Putamen (tissue), 1 donor: ENCODE measurements around the gene PCBD1.

Experiments used
- DNase-seq: peaks from one replicate; pipeline ENCODE4 v3.0.0-alpha.2; 2016; ENCODE audit warnings: low spot score

PCBD1 gene

DNA sequence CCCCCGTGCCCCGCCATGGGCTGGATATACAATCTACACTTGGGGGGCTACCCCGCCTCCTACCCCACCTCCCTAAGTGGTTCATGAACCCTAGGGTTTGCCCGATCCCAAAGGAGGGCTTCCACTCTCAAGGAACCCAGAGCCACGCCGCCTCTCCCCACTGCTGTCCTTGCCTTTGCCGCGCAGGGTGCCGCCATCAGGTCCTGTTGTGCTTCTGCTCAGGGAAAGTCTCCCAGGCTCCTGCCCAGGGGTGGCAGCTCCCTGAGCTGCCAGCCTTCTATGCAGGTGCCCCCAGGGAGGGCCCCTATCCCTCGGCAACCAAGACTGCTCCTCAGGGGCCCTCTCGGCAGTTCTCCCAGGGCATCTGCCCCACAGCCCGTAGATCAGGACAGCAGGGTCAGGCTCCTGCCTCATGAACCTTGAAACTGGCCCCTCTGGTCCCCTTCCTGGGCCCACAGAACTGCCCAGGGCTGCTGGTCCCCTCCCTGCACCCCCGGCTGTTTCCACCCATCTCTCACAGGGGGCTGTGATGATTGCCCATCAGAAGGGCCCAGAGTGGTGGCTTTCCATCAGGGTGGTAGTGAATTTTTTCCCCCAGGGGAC, 13.0 kb upstream of the PCBD1 start:
- DNase-seq: no peak

DNA sequence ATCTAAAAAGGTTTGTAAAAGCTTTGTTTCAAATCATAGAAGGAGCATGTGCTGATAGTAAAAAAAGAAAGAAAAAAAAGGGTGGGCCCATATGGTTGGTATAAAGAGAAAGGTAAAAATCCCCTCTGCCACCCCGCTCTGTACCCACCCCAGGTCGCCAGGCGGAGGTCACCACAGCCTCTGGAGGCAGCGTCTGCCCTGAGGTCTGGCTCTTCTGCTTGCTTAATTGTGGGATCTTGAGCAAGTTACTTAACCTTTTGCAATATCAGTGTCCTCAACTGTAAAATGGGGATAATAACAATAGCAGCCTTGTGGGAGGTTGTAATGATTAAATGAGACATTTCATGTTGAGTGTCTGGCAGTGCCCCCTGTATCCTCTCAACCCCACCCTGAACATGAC, 10.7 kb upstream of the PCBD1 start:
- no peak for DNase-seq

DNA sequence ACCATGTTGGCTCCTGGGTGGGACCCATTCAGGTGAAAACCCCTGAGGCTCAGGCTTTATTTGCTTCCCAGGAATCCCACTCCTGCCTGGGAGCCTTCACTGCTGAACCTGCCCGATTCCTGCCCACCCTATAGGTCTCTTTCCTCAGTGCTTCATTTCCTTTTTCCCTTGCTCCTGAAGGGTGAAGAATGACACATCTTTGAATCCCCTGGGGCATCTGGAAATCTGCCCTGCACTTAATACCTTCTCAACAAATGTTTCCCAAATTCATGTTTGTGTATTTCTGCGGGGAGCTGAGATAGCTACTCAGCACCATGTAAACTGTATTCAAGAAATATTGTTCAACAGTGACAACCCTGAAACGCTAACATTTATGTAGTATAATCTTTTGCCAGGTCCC, 10.3 kb upstream of the PCBD1 start:
- DNase-seq: no peak

DNA sequence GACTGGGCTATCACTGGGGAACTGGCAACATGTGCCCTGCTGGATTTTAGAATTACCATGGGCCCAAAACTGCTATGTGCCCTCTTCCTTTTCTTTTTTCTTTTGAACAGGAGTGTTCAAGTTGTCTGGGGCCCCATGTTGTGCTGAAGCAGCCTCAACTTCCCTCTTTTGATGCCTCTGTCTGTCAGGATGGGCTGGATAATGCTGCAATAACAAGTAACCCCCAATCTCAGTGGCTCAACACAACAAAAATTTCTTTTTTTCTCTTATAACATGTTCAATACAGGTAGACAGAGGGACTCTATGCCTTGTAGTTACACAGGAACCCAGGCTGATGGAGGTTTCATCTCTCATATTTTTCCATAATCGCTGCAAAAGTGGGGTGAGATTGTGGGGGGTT, 8.2 kb upstream of the PCBD1 start:
- no peak for DNase-seq

DNA sequence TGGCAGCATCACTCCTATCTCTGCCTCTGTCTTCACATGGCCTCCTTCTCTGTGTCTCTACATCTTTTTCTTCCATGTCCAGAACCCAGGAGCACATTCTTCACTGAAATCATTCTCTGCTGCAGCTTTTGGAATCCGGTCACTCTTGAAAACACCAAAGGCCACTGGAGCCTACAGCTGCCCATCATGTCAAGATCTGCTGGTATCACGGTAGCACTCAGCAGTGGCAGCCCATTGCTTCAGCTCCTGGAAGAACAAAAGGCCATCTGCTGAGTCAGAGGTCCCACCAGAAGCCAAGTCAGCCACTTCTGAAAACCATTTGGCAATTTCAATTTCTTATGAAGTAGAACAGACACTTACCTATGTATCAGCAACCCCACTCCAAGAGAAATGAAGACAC, 6.1 kb upstream of the PCBD1 start:
- no peak for DNase-seq

DNA sequence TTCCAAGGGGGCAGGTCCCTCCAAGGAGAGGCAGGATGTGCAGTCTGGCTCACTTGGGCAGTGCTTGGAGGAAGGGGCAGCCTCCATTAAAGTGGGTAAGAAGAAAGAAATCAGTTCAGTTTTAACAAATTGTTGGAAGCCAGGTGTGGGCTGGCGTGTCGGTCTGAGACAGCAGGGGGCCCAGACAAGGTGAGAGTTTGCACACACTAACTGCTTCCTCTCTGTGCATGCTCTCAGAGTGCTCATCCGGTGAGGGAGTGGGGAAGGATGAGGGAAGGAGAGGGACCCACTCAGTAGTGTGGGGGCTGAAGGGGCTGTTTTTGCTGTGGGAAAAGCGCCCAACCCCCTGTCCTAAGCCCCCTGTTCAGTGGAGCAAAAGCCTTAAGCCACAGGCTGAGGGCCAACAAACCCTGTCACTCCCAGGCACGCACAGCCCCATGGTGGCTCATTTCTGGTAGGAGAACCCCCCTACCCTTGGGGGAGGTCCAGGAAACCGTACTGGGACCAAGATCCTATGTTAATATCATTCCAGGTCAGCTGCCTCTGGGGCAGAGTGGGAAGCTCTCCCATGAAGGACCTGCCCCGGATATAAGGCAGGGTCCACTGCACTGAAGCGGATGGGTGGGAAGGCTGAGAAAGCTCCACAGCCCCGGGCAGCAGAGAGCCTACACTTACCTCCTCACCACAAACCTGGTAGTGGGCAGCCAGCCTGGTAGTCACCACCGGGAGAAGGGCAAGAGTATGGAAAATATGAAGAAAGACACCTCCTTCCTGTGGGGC, 5.1 kb upstream of the PCBD1 start:
- DNase-seq: no peak

DNA sequence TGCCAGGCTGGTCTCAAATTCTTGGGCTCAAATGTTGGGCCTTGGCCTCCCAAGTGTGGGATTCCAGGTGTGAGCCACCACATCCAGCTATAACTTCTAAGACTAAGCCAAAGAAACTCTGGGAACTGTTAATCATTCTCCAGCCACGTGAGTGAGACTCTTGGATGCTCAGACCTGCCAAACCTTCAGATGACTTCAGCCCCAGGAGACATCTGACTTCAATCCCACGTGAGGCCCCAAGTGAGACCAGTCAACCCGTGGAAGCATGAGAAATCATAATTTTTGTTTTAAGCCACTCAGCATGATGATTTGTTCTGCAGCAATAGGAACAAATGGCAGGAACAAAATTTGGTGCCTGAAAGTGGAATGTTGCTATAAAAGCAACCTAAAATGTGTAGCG, 4.3 kb upstream of the PCBD1 start:
- no peak for DNase-seq

DNA sequence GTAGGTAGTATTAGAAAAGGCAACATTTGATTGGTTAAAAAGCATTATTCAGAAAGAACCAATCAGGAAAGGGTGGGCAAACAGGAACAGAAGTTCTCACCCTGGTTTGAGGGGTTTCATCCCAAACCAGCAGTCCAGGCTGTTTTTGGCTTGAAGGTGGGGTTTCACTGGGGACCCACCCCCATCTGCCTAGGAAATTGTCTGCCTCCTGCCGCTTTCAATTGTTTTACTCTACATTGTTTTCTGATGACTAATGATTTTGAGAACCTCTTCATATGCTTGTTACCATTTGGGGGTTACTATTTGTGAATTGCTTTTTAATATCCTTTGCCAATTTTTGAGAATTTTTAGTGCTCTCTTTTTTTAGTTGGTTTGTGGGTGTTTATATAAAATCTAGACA, 3.3 kb upstream of the PCBD1 start:
- no peak for DNase-seq

DNA sequence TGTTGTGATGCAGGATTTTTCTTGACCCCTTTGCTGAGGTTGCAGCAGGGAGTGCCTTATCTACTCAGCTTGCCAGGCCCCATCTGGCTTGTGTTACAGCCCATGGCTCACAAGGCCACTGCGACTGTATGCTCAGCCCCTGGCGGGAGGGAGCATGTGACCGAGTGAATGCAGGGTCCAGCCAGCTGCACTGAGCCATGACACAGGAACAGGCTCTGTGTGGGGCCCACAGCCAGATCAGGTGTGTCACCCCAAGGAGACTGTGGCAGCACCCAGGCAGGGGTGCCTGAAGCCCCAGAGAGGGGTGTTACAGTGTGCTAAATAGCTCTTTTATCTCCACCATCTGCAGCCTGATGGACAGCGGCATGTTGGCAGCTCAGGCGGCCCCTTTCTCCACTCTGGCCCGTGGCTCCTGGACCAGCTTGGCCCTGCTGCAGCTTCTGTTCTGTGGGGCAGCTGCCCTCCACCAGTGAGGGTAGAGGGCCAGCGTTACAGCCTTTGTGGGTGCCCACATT, 2.6 kb upstream of the PCBD1 start:
- peak; percentile 43 for DNase-seq

DNA sequence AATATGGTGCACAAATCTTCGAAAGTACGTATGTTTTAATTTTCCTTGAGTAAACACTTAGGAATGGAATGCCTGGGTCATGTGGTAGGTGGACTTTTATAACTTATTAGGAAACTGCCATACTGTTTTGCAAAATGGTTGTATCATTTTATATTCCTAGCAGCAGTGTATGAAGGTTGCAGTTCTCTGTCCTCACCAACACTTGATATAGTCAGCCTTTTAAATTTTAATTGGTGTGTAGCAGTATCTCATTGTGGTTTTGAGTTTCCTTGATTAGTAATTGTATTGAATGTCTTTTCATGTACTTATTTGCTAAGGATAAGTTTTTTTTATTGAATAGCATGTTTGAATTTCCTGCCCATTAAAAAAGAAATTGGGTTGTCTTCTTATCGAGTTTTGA, 926 bp upstream of the PCBD1 start:
- no peak for DNase-seq

DNA sequence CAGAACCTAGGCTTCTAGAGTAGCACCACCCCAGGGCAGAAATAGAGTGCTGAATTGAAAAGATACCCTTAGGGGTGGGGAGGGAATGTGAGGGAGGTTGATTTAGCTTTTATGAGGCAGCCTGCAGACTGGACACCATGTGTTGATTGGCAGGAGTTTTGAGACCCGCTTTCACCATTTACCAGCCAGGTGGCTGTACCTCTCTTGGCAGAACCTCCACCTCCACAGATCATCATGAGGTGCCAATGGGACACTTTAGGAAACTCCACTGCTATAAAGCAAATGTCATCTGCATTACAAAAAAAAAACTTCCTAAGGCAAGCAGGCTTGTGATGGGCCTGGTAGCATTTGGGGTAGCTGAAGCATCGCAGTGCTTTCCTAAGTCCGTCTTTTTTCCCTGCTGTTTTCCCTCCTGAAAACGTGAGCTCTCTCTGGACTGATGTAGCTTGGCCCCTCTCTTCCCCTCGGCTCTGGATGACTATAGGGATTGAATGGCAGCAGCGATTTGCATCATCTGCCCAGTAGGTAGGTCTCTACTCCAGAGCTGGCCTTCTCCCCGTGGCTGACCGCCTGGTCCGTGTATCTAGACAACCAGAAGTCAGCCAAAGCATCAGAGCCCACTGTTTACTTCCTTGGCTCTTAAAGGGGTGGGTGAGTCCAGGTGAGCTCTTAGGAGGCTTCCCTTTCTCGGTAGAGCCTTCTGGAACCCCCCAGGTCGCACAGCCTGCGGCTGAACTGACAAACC, 1.3 kb downstream of the PCBD1 start:
- DNase-seq: no peak

DNA sequence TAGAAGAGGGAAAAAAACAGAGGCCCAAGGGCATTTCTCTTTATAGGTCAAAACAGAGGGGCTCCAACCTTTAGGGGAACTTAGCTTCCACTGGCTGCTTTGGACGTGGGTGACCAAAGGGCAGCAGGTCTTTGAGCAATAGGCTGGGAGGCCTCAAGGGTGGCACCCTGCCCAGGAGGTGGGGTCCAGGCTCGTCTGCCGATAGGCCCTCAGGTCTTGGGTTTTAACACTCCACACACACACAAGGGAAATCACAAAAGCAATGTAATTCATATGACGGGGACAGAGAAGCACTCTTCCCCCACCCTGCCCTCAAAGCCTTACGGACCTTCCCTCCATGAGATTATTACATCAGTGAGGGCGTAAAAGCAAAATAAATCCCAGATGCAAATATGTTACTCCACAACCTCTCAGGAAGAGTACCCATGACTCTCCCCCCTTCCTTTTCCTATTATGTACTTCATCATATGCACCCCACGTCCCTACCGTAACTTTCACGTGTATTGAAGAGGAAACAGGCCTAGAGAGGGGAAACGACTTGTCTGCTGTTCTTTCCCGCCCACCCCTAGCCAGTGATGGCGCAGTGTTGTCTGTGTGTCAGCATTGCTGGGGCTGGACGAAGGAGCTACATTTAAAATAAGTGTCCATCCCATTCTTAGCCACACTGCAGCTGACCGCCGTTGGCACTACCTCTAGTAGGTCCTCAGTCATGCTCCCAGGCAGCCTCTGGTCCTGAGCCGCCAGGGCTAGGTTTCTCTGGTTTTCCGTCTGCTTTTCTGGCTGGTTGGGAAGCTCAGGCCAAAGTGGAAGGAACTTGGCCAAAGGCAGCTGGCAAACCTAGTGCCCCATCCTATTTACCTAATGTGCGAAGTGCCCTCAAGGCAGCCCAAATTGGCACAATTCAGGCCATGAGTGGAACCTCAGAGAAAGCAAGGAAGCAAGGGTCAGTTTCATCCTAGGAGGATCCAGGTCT, 2.1 kb downstream of the PCBD1 start:
- DNase-seq: no peak

DNA sequence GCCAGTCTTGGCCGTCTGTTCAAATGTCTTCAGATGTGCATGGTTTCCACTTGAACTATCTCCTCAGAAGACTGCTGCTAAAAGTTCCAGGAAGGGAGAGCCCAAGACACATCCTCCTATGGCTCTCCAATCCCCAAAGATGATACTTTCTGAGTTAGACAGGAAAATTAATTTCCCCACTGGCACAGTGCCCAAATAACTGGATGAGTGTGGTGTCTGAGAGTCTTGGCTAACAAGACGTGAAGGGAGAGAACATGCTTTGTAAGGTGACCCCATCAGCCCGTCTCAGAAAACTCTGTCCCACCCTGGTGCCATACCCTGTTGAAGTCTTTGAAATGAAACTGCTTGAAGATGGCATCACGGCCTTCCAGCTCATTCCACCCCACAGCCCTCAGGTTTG, 2.9 kb downstream of the PCBD1 start:
- DNase-seq: no peak

DNA sequence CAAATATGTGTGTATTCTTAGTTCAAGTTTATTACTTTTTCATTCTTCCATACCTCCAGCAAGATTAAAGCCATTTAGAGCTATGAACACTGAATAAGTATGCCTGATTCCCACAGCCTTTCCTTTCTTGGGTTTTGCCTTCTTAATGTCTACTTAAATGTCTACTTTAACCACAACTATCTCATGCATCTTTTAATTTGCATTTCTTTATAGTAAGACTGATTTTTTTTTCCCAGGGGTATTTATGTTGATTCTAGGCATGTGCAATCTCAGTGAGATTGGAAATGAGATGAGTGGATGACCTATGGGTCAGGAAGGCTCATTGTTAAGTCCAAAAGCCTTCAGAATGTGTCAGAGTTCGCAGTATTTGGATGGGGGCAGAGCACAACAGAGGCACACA, 3.6 kb downstream of the PCBD1 start:
- DNase-seq: no peak

DNA sequence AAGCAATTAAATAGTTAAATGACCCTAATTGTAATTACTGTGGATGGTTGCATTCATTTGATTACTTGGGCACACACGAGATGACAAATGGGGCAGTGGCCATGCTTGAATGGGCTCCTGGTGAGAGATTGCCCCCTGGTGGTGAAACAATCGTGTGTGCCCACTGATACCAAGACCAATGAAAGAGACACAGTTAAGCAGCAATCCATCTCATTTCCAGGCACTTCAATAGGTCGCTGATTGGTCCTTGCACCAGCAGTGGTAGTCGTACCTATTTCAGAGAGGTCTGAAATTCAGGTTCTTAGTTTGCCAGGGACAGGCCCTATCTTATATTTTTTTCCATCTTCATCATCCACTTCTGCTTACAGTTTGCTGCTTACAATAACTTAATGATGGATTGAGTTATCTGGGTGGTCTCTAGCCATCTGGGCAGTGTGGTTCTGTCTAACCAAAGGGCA, 8.3 kb downstream of the PCBD1 start:
- peak; percentile 78 for DNase-seq

DNA sequence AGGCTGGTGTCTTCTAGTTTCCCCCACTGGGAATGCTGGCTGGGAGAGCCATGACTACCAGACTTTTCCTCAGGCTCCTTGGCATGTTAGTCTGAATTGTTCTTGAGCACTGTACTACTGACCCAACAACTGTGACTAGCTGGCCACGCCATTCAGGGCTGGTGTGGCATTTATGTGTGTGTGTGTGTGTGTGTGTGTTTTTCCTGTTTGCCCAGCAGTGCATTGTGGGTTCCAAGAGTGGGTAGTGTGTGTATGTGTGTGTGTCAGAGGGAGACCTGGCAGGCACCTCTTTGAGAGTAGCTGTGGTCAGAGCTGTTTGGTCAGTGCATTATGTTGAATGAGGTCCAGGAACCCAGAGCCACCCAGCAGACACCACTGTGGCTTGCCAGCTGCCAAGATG, 9.2 kb downstream of the PCBD1 start:
- DNase-seq: no peak

DNA sequence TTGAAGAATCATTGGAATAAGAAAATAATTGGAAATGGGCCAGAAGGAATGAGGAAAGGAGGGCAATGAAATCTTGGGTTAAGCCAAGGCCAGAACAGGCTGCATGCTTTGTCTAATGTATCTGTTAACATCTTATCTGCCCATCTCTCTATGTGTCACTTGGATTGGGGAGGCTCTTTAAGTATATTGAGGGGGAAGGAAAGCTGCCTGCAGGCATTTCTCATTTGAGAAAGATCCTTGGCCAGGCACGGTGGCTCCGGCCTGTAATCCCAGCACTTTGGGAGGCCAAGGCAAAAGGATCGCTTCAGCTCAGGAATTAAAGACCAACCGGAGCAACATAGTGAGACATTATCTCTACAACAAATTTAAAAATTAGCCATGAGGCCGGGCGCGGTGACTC, 14.3 kb downstream of the PCBD1 start:
- no peak for DNase-seq

DNA sequence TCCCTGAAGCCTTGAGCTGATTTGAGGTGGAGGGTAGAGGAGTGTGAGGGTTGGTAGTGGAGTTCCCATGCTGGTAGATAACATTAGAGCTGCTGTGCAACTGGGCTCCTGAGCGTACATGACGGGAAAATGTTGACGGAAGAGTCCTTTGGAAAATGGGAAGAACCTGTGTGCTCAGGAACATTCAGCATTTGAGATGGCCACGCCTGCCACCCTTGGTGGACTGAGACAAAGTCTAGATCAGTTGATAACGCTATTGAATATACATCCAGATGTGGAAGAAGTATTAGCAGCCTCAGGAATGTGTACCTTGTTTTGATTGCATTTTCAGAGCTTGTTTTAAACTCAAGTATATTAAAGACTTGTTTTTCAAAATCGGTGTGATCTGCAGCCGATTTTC, 16.1 kb downstream of the PCBD1 start:
- no peak for DNase-seq

DNA sequence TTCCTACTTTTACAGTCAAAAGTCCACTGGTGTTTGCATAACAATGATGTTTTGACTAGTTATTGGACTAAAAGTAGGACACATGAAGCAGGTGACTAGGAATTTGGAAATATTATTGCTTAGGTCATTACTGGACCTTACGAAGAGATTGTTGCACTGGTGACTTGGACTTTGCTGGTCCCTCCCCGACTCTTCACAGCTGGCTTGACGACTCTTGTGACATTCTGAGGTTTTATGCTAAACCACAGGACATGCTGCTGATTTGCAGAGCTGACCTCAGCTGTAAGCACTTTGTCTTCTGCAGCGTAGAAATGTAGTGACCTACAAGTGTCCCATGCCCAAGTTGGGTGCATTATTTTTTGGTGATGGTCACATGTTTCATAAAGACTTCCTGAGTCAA, 21.9 kb downstream of the PCBD1 start:
- DNase-seq: no peak

DNA sequence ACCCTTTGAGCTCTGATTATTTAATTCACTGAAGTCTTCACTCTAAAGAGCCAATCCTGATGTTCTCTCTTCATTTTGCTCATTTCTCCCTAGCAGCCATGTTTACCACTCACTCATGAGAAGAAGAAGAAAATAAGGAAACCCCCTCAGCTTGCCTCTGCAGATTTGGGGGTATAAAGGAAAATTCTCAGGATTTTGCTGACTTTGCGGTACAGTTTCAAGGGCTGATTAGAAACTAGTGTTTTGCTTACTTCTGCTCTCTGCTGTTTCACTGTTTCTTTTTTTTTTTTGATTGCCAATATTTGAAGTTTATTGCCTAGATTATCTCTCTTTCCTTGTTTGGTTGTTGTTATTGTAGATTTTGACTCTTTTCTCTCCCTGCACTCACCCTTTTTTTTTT, 23.4 kb downstream of the PCBD1 start:
- DNase-seq: no peak

DNA sequence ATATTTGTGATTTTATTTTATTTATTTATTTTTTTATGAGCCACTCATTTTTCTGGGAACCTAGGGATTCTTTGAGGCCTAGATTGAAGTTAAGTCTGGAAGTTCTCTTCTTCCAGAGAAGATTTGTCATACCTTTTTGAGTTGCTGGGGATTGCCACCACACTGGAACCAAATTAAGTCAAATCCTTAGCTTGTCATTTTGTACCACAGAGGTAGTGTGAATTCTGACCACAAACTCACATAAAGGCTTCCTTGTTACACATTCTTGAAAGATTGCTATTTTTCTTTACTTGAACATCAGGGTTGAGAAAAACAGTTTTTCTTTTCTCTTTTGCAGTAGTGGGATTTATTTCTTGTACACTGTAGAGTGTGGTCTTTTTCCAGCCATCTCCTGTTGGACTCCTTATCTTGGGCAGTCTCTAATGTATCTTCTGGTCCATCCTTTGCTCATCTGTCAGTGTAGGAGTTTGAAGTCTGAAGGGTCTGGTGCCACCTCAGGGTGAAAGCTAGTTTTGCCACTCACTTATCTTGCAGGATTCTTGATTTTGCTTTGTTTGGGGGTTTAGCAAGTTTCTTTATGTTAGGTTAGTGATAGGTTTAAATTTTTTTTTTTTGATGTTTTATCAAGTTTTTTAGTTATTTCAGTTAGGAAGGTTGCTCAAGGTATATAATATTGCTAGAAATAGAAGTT, 24.8 kb downstream of the PCBD1 start:
- DNase-seq: no peak
